Activated naive CD8-positive, alpha-beta T cell treated with anti-CD3 and anti-CD28 coated beads, Interleukin-2, amount 50 U/mL, for 24 hours (primary cell): ENCODE data around the gene NEAT1.

Source experiments
- ATAC-seq: fragments of 150-1000 bp; cut with Tn5 transposase; one replicate; pipeline ENCODE4 v1.10.0; 2021
- DNase-seq: peaks from one replicate; pipeline ENCODE4 v3.0.0; 2021
- H3K27ac Mint-ChIP-seq: one replicate; pipeline ENCODE4 v1.8.0; 2021; ENCODE audit warnings: mild to moderate bottlenecking, mixed read lengths
- H3K27me3 Mint-ChIP-seq: one replicate; pipeline ENCODE4 v1.8.0; 2021; ENCODE audit warnings: mixed read lengths
- H3K36me3 Mint-ChIP-seq: one replicate; pipeline ENCODE4 v1.8.0; 2021; ENCODE audit warnings: low read depth, mixed read lengths
- H3K4me1 Mint-ChIP-seq: one replicate; pipeline ENCODE4 v1.8.0; 2021; ENCODE audit warnings: mixed read lengths
- H3K4me3 Mint-ChIP-seq: one replicate; pipeline ENCODE4 v1.8.0; 2021; ENCODE audit warnings: mild to moderate bottlenecking, moderate library complexity, mixed read lengths
- H3K9me3 Mint-ChIP-seq: one replicate; pipeline ENCODE4 v1.8.0; 2021; ENCODE audit warnings: mixed read lengths

Gene NEAT1

DNA sequence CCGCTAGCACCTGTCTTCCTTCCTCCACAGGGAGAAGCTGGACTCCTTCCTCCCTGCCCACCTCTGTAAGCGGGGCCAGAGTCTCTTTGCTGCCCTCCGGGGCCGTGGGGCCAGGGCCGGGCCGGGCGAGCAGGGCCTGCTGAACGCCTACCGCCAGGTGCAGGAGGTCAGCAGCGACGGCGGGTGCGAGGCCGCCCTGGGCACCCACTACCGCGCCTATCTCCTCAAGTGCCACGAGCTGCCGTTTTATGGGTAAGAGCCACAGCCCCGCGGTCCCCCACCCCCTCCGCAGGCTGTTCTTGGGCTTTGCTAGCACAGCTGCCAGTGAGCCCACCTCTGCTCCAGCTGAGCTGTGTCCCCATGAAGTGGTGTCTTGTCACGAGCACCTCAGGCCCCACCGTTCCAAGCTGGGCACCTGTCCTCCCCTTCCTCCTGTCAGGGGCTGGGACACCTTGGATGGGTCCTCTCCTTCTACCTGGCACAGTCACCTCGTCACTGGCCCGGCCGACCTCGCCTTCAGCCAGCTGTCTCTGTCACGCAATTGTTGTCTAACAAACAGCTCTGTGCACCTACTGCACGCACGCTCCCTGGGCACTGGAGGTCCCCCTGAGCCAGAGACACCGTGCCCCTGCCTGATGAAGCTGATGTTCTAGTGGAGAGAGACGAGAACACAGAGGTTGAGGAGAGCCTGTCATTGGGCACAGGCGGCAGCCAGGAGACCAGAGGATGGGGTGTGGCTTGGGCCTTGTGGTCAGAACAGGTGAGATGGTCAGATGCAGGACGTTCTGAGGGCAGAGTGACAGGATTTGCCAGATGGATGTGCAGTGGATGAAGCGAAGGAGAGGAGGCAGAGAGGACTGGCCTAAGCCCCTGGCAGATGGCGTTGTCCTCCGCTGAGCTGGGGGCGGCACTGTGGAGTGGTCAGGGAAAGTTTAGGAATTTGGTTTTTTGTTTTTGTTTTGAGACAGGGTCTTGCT lies 25.5 kb upstream of the NEAT1 start:
- DNase-seq: no peak
- Mint-ChIP-seq H3K27me3 (no peaks in the 10 kb centered on the region), H3K4me1 (no peaks in the 10 kb centered on the region), H3K36me3 (peaks cover 13% of the 10 kb centered on the region), H3K27ac (no peak overlapping the region), H3K4me3 (no peak overlapping the region), H3K9me3 (no peaks in the 10 kb centered on the region)
- ATAC-seq: no peak

DNA sequence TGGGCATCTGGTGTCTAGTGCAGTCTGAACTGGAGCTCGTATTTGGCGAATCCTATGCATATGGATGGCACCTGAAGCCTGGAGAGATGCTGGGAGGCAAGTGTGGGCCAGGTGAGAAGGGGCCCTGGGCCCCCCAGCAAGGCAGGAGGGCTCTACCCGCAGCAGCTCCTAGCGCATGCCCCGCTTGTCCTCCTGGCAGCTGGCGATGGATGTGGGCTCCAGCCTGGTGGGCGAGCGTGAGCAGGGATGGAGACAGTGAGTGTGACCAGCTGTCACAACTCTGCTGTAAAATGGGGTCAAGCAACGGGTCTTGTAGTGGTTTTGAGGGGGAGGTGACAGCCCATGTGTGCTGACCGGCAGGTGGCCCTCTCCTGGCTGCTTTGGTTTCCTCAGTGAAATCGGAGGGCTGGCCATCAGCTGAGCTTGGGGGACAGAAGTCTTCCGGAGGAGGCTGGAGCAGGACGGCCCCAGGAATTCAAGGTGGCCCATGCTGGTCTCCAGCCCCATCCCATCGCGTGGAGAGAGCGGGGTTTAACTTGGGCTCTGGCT lies 24.2 kb upstream of the NEAT1 start:
- peaks cover 16% of the 10 kb centered on the region for H3K36me3 Mint-ChIP-seq
- H3K27me3 Mint-ChIP-seq: no peaks in the 10 kb centered on the region
- H3K4me3 Mint-ChIP-seq: no peak overlapping the region
- H3K9me3 Mint-ChIP-seq: no peaks in the 10 kb centered on the region
- peaks cover 2% of the 10 kb centered on the region for H3K4me1 Mint-ChIP-seq
- no peak overlapping the region for H3K27ac Mint-ChIP-seq
- DNase-seq: no peak
- no peak for ATAC-seq

- Mint-ChIP-seq H3K36me3 (peaks cover 16% of the 10 kb centered on the region), H3K27ac (no peak overlapping the region), H3K27me3 (no peaks in the 10 kb centered on the region), H3K4me1 (peaks cover 5% of the 10 kb centered on the region), H3K4me3 (no peak overlapping the region), H3K9me3 (no peaks in the 10 kb centered on the region)
- ATAC-seq (no peak), DNase-seq (no peak)
These were observed 23.3 kb upstream of the NEAT1 start for GRCh38 chr11:65399249-65399648.

GRCh38 chr11:65399845-65400244 lies 22.8 kb upstream of the NEAT1 start:
- H3K27me3 Mint-ChIP-seq: no peaks in the 10 kb centered on the region
- peaks cover 5% of the 10 kb centered on the region for H3K4me1 Mint-ChIP-seq
- ATAC-seq (no peak), DNase-seq (no peak)
- peaks cover 16% of the 10 kb centered on the region for H3K36me3 Mint-ChIP-seq
- no peak overlapping the region for H3K27ac Mint-ChIP-seq
- H3K4me3 Mint-ChIP-seq: no peak overlapping the region
- H3K9me3 Mint-ChIP-seq: no peaks in the 10 kb centered on the region

- H3K36me3 Mint-ChIP-seq: peaks cover 18% of the 10 kb centered on the region
- no peaks in the 10 kb centered on the region for H3K9me3 Mint-ChIP-seq
These were observed 22.1 kb upstream of the NEAT1 start for GRCh38 chr11:65400307-65401072.

DNA sequence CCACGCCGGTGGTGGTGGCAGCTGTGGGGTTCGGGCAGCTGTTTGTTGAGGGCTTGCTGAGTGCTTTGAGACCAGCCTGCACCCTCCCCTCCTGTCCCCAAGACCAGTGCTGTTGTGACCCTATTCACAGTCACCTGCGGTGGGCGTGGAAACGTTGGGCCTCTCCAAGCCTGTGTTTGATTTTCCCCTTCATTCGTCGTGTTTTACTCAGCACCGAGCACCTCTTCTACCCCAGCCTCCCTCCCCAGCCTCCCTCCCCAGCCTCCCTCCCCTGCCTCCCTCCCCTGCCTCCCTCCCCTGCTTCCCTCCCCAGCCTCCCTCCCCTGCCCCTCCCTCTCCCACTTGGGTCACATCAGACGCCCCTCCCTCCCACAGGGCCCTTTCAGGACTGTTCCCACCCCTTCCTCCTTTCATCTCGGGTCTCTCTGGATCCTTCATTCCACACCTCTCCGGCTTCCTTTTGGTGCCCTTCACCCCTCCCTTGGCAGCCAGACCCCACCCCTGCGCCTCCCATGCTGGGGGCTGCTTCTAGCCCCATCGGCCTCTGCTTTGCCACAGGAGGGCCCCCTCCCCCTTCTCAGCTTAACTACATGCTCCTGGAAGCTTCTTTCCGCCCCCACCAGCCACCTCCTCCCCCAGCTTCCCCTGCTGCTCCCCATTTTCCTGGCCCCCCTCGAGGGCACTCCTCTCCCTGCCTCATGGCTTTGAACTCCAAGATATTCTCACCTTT lies 21.4 kb upstream of the NEAT1 start:
- peaks cover 5% of the 10 kb centered on the region for H3K4me1 Mint-ChIP-seq
- H3K27me3 Mint-ChIP-seq: no peaks in the 10 kb centered on the region
- H3K9me3 Mint-ChIP-seq: no peaks in the 10 kb centered on the region
- no peak overlapping the region for H3K27ac Mint-ChIP-seq
- DNase-seq: no peak
- ATAC-seq: no peak
- peaks cover 18% of the 10 kb centered on the region for H3K36me3 Mint-ChIP-seq
- no peak overlapping the region for H3K4me3 Mint-ChIP-seq

More at GRCh38 chr11:65400307-65401072, 22.1 kb upstream of the NEAT1 start:
- ATAC-seq: no peak
- H3K27ac Mint-ChIP-seq: no peak overlapping the region
- H3K4me3 Mint-ChIP-seq: no peak overlapping the region
- H3K27me3 Mint-ChIP-seq: no peaks in the 10 kb centered on the region
- peaks cover 5% of the 10 kb centered on the region for H3K4me1 Mint-ChIP-seq
- DNase-seq: no peak

DNA sequence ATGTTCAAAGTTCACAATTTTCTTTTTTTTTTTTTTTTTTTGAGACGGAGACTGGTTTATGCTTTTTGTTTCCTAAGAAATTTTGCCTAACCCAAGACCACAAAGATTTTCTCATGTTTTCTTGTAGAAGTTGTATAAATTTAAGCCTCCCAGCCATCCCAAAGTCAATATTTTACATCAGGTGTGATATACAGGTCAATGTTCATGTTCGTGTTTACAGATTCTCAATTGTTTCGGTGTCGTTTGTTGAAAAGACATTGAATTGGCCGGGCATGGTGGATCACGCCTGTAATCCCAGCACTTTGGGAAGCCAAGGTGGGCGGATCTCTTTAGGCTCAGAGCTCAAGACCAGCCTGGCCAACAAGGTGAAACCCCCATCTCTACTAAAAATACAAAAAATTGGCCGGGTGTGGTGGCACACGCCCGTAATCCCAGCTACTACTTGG lies 20.8 kb upstream of the NEAT1 start:
- Mint-ChIP-seq H3K4me1 (peaks cover 5% of the 10 kb centered on the region), H3K27me3 (no peaks in the 10 kb centered on the region), H3K27ac (no peak overlapping the region), H3K9me3 (no peaks in the 10 kb centered on the region), H3K4me3 (no peak overlapping the region), H3K36me3 (peaks cover 18% of the 10 kb centered on the region)
- ATAC-seq: no peak
- DNase-seq: no peak

DNA sequence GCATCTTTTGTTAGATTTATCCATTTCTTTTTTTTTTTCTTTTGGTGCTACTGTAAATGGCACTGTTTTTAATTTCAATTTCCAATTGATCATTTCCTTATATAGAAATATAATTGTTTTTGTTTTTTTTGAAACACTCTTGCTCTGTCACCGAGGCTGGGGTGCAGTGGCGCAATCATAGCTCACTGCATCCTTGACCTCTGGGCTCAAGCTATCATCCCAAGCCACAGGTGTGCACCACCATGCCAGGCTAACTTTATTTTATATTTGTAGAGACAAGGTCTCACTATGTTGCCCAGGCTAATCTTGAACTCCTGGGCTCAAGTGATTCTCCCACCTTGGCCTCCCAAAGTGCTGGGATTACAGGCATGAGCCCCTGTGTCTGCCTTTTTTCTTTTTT lies 19.8 kb upstream of the NEAT1 start:
- ATAC-seq: no peak
- Mint-ChIP-seq H3K4me1 (peaks cover 5% of the 10 kb centered on the region), H3K27ac (no peak overlapping the region), H3K4me3 (no peak overlapping the region), H3K36me3 (peaks cover 16% of the 10 kb centered on the region), H3K9me3 (no peaks in the 10 kb centered on the region), H3K27me3 (no peaks in the 10 kb centered on the region)
- no peak for DNase-seq

DNA sequence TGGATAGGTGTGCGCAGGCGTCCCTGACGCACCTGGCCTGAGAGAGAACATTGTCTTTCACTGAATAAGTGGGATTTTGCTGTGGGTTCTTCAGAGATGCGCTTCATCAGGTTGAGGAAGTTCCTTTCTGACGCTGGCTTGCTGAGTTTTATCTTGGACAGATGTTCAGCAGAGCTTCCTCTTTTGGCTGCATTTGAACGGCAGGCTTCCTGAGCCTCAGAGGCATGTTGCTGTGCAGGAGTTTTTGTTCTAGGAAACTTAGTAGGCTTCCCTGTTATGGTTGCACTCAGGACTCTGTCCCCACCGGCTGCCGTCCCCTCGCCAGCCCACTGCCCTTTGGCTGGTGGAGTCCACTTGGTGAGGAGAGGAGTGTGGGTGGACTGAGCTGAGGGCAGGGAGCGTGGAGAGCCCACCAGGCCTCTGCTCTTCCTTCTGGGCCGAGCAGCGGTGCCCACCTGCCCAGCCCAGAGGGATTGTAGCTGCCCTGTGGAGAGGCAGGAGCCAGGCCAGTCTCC lies 18.9 kb upstream of the NEAT1 start:
- Mint-ChIP-seq H3K27ac (no peak overlapping the region), H3K9me3 (no peaks in the 10 kb centered on the region)

DNA sequence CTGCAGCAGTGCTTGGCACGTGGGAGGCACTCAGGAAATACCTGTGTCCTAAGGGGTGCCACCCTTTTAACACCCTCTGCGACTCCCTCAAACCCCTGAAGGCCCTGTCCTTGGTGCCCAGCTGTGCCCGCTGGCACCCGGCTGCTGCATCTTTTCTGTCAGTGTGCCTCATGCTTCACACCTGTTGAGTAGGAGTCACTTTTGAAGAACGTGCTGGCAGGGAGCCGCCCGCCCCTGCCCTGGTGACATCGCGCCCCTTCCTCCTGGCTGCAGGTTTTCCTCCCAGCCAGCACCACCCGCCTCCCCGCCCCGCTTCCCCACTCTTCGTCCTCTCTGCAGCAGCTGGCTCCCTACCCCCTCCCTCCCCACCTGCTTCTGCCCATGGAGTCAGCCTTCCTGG lies 18.4 kb upstream of the NEAT1 start:
- DNase-seq: no peak
- Mint-ChIP-seq H3K4me1 (peaks cover 5% of the 10 kb centered on the region), H3K27ac (no peak overlapping the region), H3K36me3 (peaks cover 18% of the 10 kb centered on the region), H3K4me3 (no peak overlapping the region), H3K9me3 (no peaks in the 10 kb centered on the region), H3K27me3 (no peaks in the 10 kb centered on the region)
- no peak for ATAC-seq

More for the DNA sequence above, 18.9 kb upstream of the NEAT1 start:
- H3K36me3 Mint-ChIP-seq: peaks cover 15% of the 10 kb centered on the region
- no peak for ATAC-seq
- H3K27me3 Mint-ChIP-seq: no peaks in the 10 kb centered on the region
- DNase-seq: no peak
- H3K4me3 Mint-ChIP-seq: no peak overlapping the region
- H3K4me1 Mint-ChIP-seq: peaks cover 5% of the 10 kb centered on the region

DNA sequence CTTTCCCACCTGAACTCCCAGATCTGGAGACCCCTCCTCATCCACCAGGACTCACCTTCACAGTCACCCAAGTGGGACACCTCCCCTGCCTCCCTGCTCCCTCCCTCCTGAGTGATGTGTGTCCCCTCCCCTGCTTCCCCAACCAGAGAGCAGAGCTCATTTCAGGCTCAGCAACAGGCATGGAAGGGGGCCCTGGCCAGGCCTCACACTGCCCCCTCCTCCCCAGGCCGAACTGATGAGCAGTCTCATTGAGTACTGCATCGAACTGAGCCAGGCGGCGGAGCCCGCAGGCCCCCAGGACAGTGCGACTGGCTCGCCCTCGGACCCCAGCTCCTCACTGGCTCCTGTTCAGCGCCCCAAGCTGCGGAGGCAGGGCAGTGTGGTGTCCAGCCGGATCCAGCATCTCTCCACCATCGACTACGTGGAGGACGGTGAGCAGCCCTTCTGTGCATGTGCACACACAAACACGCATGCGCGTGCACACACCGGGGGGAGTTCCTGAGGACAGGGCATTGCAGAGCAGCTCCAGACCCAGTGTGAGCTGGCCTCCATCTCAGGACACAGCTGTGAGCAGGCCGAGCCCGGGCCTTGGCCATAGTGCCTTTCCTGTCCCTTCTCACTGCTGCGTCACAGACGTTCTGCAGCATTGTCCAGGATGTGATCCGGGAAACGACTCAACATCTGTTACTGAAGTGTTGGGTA lies 17.8 kb upstream of the NEAT1 start:
- H3K4me3 Mint-ChIP-seq: no peak overlapping the region
- no peak overlapping the region for H3K27ac Mint-ChIP-seq
- no peaks in the 10 kb centered on the region for H3K27me3 Mint-ChIP-seq
- no peak for DNase-seq
- H3K9me3 Mint-ChIP-seq: no peaks in the 10 kb centered on the region
- ATAC-seq: no peak
- peaks cover 5% of the 10 kb centered on the region for H3K4me1 Mint-ChIP-seq
- H3K36me3 Mint-ChIP-seq: peaks cover 18% of the 10 kb centered on the region

DNA sequence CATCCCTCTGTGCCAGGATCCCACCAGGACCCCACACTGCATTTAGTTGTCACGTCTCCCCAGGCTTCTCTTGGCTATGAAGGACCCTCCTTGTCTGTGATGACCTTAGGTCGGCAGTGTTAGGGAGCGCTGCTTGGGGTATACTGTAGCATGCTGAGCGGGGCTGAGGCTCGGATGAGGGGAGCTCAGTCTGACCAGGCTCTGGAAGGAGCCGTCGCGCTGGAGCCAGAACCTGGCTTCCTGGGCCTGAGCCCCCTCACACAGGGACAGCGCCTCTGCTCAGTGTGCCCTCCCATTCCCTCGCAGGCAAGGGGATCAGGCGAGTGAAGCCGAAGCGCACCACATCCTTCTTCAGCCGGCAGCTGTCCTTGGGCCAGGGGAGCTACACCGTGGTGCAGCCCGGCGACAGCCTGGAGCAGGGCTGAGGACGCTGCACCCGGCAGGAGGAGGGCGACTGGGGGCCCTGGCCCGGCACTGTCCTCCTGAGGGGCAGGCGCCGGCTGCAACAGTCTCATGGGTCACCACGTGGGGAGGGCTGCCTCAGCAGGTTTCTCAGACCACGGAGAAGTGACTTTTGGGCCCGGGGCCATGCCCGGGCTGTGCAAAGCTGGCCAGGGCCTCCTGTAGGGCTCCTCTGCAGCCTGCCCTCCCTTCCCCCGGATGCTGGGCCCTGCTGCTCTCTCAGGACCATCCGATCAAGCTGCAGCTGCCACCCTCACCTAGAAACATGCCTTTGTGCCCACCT lies 11.5 kb upstream of the NEAT1 start:
- Mint-ChIP-seq H3K36me3 (peaks cover 22% of the 10 kb centered on the region), H3K4me1 (peaks cover 6% of the 10 kb centered on the region), H3K4me3 (no peak overlapping the region), H3K27ac (no peak overlapping the region), H3K27me3 (no peaks in the 10 kb centered on the region), H3K9me3 (no peaks in the 10 kb centered on the region)
- DNase-seq: no peak
- ATAC-seq: no peak

GRCh38 chr11:65411681-65412070 lies 10.9 kb upstream of the NEAT1 start:
- no peak overlapping the region for H3K4me3 Mint-ChIP-seq

More at GRCh38 chr11:65411681-65412070, 10.9 kb upstream of the NEAT1 start:
- H3K9me3 Mint-ChIP-seq: no peaks in the 10 kb centered on the region
- H3K36me3 Mint-ChIP-seq: peaks cover 22% of the 10 kb centered on the region
- no peaks in the 10 kb centered on the region for H3K27me3 Mint-ChIP-seq
- peaks cover 11% of the 10 kb centered on the region for H3K4me1 Mint-ChIP-seq
- DNase-seq (no peak), ATAC-seq (no peak)
- H3K27ac Mint-ChIP-seq: no peak overlapping the region
